ENCODE results near the gene NPHS1. TPM values are rescaled to one million over a fixed set of nuclear protein-coding genes. Genes with fewer than 3 reads are reported as not detected.
A peak's percentile ranks its signal among the peaks of the same experiment; 100 is the strongest.

Gene NPHS1
- total RNA-seq, 1 donor from 2014 or later: 17.5 TPM

GRCh38 chr19:35883882-35884281, 31.6 kb upstream of the NPHS1 start:
- Mint-ChIP-seq H3K4me1 (ENCODE audit: low read depth) (peaks cover 2% of the 10 kb centered on the region), H3K4me3 (ENCODE audit: low read depth) (no peak overlapping the region), H3K36me3 (ENCODE audit: insufficient read depth) (peaks cover 16% of the 10 kb centered on the region), H3K27ac (no peak overlapping the region), H3K9me3 (ENCODE audit: low read depth) (no peaks in the 10 kb centered on the region), H3K27me3 (peaks cover 6% of the 10 kb centered on the region)
- no peak for TF ChIP-seq CTCF (IDR thresholded peaks at IDR 0.05; ENCODE audit: unreplicated experiment)
- DNase-seq (ENCODE audit: low spot score, unreplicated experiment): no peak

- TF ChIP-seq CTCF (IDR thresholded peaks at IDR 0.05; ENCODE audit: unreplicated experiment): peak; percentile 40
- no peaks in the 10 kb centered on the region for H3K9me3 Mint-ChIP-seq (ENCODE audit: low read depth)
- H3K27ac Mint-ChIP-seq: no peak overlapping the region
- peaks cover 6% of the 10 kb centered on the region for H3K27me3 Mint-ChIP-seq
- peaks cover 2% of the 10 kb centered on the region for H3K4me1 Mint-ChIP-seq (ENCODE audit: low read depth)
- H3K36me3 Mint-ChIP-seq (ENCODE audit: insufficient read depth): peaks cover 10% of the 10 kb centered on the region
- no peak for DNase-seq (ENCODE audit: low spot score, unreplicated experiment)
- H3K4me3 Mint-ChIP-seq (ENCODE audit: low read depth): no peak overlapping the region
Observed at GRCh38 chr19:35882114-35882832, 30.0 kb upstream of the NPHS1 start.

GRCh38 chr19:35879770-35880317, 27.5 kb upstream of the NPHS1 start:
- Mint-ChIP-seq H3K36me3 (ENCODE audit: insufficient read depth) (peaks cover 14% of the 10 kb centered on the region), H3K4me3 (ENCODE audit: low read depth) (no peak overlapping the region)

GRCh38 chr19:35879068-35879467, 26.8 kb upstream of the NPHS1 start:
- Mint-ChIP-seq H3K9me3 (ENCODE audit: low read depth) (no peaks in the 10 kb centered on the region), H3K4me3 (ENCODE audit: low read depth) (no peak overlapping the region), H3K4me1 (ENCODE audit: low read depth) (peaks cover 2% of the 10 kb centered on the region), H3K36me3 (ENCODE audit: insufficient read depth) (peaks cover 15% of the 10 kb centered on the region), H3K27me3 (peaks cover 6% of the 10 kb centered on the region), H3K27ac (no peak overlapping the region)
- DNase-seq (ENCODE audit: low spot score, unreplicated experiment): no peak
- no peak for TF ChIP-seq CTCF (IDR thresholded peaks at IDR 0.05; ENCODE audit: unreplicated experiment)

More at GRCh38 chr19:35879770-35880317, 27.5 kb upstream of the NPHS1 start:
- TF ChIP-seq CTCF (IDR thresholded peaks at IDR 0.05; ENCODE audit: unreplicated experiment): no peak
- Mint-ChIP-seq H3K9me3 (ENCODE audit: low read depth) (no peaks in the 10 kb centered on the region), H3K4me1 (ENCODE audit: low read depth) (peaks cover 2% of the 10 kb centered on the region), H3K27ac (peak overlapping the region; percentile 54), H3K27me3 (peaks cover 6% of the 10 kb centered on the region)
- DNase-seq (ENCODE audit: low spot score, unreplicated experiment): peak; percentile 84

- no peak for DNase-seq (ENCODE audit: low spot score, unreplicated experiment)
- no peak for TF ChIP-seq CTCF (IDR thresholded peaks at IDR 0.05; ENCODE audit: unreplicated experiment)
- H3K9me3 Mint-ChIP-seq (ENCODE audit: low read depth): no peaks in the 10 kb centered on the region
- peaks cover 6% of the 10 kb centered on the region for H3K4me1 Mint-ChIP-seq (ENCODE audit: low read depth)
- H3K27me3 Mint-ChIP-seq: peaks cover under 1% of the 10 kb centered on the region
- H3K36me3 Mint-ChIP-seq (ENCODE audit: insufficient read depth): peaks cover 17% of the 10 kb centered on the region
- no peak overlapping the region for H3K4me3 Mint-ChIP-seq (ENCODE audit: low read depth)
- H3K27ac Mint-ChIP-seq: no peak overlapping the region
Observed at GRCh38 chr19:35874392-35874930, 22.2 kb upstream of the NPHS1 start.
